Tracheal epithelial cell (primary cell): ENCODE measurements around the gene TUBA1A. TPM values are rescaled to one million over a fixed set of nuclear protein-coding genes. Genes with fewer than 3 reads are reported as not detected.

Experiments used
- total RNA-seq: library from RNA; depleted of rRNA; stranded (reverse); fragments of >200 nt; gene quantifications from 2 replicates; pipeline ENCODE4 v1.2.1, GENCODE V29; 2014

TUBA1A gene
- total RNA-seq: 5.1 and 508 TPM in 2 replicates

DNA sequence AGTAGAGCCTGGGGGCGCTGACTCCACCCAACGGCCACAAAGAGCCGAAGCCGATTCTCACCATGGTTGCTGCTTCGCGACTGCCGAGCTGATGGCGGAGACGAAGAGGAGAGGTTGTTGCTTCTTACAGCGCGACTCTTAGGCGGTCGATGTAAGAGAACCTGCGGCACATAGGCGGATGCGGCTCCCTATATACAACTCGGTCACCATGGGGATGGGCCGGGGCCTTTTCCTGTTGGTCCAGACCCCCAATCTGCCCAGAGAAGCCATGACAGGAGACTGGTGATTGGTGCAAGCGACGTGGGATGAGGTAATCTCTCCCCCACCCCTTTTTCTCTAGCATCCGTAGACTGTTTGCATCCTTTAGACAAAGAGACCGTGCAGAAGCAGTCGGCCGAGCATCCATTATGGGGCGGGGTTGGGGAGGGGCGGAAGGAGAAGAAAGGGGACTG lies at the start of gene TUBA1A:
TUBA1A (minus strand) TSS at position 165 of the 452 bp plus-strand sequence; CDS start at position 64, 101 bp downstream.

Other genes starting within 250 kb of the TUBA1A start
- gene ARF3, start 231.6 kb downstream of the TUBA1A start, total RNA-seq: 26.6 and 34.9 TPM in 2 replicates
- gene WNT10B, start 217.3 kb downstream of the TUBA1A start, total RNA-seq: under 0.01 TPM in 1 of 2 replicates, not detected in the other
- not detected in 2 replicates for gene WNT1, start 210.8 kb downstream of the TUBA1A start, total RNA-seq
- 0.43 and 0.48 TPM in 2 replicates for gene DDN, start 189.7 kb downstream of the TUBA1A start, total RNA-seq
- gene PRKAG1, start 170.3 kb downstream of the TUBA1A start, total RNA-seq: 59.8 and 69.1 TPM in 2 replicates
- 22.0 and 24.3 TPM in 2 replicates for gene KMT2D, start 128.3 kb downstream of the TUBA1A start, total RNA-seq
- gene RHEBL1, start 119.1 kb downstream of the TUBA1A start, total RNA-seq: 0.24 TPM in 1 of 2 replicates, not detected in the other
- under 0.01 TPM in 1 of 2 replicates, not detected in the other for gene DHH, start 94.3 kb downstream of the TUBA1A start, total RNA-seq
- 32.2 and 36.4 TPM in 2 replicates for gene LMBR1L, start 78.2 kb downstream of the TUBA1A start, total RNA-seq
- gene TUBA1B, start 57.7 kb downstream of the TUBA1A start, total RNA-seq: 247 and 684 TPM in 2 replicates
- gene TUBA1C, start 76.0 kb upstream of the TUBA1A start, total RNA-seq: 301 and 310 TPM in 2 replicates
- not detected in 2 replicates for gene PRPH, start 106.1 kb upstream of the TUBA1A start, total RNA-seq
- 1.5 and 1.7 TPM in 2 replicates for gene TROAP, start 134.2 kb upstream of the TUBA1A start, total RNA-seq
- under 0.01 TPM in 1 of 2 replicates, not detected in the other for gene C1QL4, start 148.1 kb upstream of the TUBA1A start, total RNA-seq
- gene DNAJC22, start 157.8 kb upstream of the TUBA1A start, total RNA-seq: under 0.01 and 0.72 TPM in 2 replicates
- gene SPATS2, start 178.4 kb upstream of the TUBA1A start, total RNA-seq: 21.7 and 22.4 TPM in 2 replicates